Body of pancreas (tissue), 4 donors: ENCODE data around the gene CHRD.

Experiments used
- CTCF ChIP-seq, 7 experiments: fragments of 450-650 bp in 4 of 7; fragments of 200-600 bp in 3 of 7; sonication (generic) in 3 of 7; IDR thresholded peaks; one replicate each; pipeline ENCODE4 v1.5.1; 2016 to 2019; ENCODE audit warnings: antibody characterized with exemption in 7 of 7
- POLR2A ChIP-seq, 3 donors: fragments of 450-650 bp; IDR thresholded peaks; one replicate each; pipeline ENCODE4 v1.6.1; 2016; ENCODE audit warnings: antibody characterized with exemption in 3 of 3, mild to moderate bottlenecking in 2 of 3

GRCh38 chr3:184429786-184430185 is 49.9 kb downstream of the CHRD start:
- TF ChIP-seq CTCF (IDR thresholded peaks at IDR 0.05), result no peak
- no peak for TF ChIP-seq POLR2A (IDR thresholded peaks at IDR 0.05)
